Fibroblast of mammary gland (primary cell): ENCODE measurements around the gene SHF.

Experiments
- DNase-seq: peaks from one replicate; pipeline ENCODE4 v3.0.0-alpha.2; 2010; ENCODE audit warnings: low read depth
- H3K4me3 ChIP-seq: 2 replicates; pipeline ENCODE4 v1.5.1; 2011; ENCODE audit warnings: low read depth, mild to moderate bottlenecking, low read length, moderate library complexity; ENCODE audit not compliant: control insufficient read depth
- TF ChIP-seq, protein P1 (sequence below): conservative IDR thresholded peaks from 2 replicates; pipeline ENCODE4 v1.5.1; 2011; ENCODE audit warnings: low read depth, low read length, inconsistent platforms; ENCODE audit not compliant: control insufficient read depth, insufficient read depth

The SHF gene

DNA sequence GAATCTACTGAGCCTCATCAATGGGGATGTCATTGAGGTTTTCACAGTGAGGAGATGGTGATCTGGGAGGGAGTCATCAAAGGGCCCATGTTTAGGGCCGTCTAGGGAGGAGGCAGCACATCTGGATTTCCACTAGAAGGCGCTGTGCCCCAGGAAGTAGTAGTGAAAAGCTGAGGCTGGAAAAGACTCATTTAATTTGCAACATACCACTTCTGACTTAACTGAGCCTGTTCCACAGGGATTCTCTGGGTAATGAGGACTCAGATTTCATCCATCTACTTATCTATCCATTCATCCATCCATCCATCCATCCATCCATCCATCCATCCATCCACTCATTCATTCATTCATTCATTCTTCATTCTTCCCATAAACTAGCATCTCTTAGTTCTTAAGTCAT is 17.4 kb upstream of the SHF start:
- peak; percentile 77 for DNase-seq
- H3K4me3 ChIP-seq, result no peak overlapping the region
- TF ChIP-seq, protein P1, sequence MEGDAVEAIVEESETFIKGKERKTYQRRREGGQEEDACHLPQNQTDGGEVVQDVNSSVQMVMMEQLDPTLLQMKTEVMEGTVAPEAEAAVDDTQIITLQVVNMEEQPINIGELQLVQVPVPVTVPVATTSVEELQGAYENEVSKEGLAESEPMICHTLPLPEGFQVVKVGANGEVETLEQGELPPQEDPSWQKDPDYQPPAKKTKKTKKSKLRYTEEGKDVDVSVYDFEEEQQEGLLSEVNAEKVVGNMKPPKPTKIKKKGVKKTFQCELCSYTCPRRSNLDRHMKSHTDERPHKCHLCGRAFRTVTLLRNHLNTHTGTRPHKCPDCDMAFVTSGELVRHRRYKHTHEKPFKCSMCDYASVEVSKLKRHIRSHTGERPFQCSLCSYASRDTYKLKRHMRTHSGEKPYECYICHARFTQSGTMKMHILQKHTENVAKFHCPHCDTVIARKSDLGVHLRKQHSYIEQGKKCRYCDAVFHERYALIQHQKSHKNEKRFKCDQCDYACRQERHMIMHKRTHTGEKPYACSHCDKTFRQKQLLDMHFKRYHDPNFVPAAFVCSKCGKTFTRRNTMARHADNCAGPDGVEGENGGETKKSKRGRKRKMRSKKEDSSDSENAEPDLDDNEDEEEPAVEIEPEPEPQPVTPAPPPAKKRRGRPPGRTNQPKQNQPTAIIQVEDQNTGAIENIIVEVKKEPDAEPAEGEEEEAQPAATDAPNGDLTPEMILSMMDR, result peak; percentile 96

- peak; percentile 22 for DNase-seq
- TF ChIP-seq, protein P1, result no peak
Measured at GRCh38 chr15:45203182-45203581, 15.4 kb upstream of the SHF start.

DNA sequence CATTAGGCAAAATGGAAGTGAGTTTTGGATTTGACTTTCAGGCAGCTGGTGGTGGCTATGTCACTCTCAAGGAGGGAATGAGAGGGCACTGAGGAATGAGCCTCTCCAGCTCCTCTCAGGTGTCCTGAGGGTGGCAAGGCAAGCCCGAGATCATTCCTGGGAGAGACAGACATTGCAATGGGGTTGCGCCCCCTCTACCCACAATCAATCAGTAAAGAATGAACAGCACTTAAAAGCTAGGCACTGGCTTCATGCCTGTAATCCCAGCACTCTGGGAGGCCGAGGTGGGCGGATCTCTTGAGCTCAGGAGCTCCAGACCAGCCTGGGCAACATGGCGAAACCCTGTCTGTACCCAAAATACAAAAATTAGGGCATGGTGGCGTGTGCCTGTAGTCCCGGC is 14.1 kb upstream of the SHF start:
- TF ChIP-seq, protein P1, result no peak
- DNase-seq, result no peak
- H3K4me3 ChIP-seq, result no peak overlapping the region

More at GRCh38 chr15:45203182-45203581, 15.4 kb upstream of the SHF start:
- H3K4me3 ChIP-seq, result no peak overlapping the region

DNA sequence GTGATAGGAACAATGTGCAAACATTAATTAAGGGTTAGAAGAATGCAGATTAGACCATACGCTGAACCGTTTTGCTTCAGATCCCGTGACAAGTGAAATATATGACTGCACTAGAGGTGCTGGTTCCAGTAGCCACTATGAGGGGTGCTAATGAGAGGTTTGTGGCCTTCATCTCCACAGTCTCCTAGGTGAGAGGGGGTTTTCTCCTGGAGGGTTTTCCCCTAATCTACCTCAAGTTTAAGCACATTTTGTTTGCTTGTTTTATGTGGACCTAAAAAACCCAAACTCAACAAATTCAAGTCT is 13.7 kb upstream of the SHF start:
- H3K4me3 ChIP-seq, result no peak overlapping the region
- no peak for DNase-seq
- TF ChIP-seq, protein P1, result no peak

DNA sequence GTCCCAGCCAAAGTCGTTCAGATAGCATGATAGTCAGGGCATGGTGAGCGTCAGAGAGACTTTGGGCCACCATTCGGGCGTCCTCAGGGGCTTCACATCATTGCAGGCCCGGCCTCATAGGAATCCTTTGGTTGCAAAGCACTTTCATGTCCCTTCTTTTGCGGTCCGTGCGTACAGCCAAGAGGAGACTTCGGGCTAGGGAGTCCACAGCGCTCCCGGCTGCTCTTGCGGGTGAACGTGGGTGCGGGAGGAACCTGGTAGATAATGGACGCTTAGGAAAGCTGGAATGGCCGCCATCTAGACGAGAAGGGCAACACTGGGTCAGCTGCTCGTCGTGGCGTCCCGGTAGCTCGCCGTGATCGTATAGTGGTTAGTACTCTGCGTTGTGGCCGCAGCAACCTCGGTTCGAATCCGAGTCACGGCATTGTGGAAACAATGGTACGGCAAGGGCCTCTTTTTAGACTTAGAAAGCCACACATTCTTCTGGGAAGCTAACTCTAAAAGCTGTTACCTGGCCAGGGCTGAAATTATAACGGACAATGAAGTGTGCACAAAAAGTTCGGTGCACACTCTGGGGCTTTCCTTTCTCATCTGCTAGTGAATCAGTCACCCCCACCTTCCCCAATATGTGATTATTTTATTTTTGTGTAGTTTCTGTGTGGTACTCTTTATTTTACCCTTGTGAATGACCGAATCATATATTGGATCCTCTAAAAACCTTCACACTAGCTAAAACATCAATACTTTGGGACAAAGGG is 13.2 kb upstream of the SHF start:
- peak; percentile 88 for DNase-seq
- TF ChIP-seq, protein P1, result no peak

DNA sequence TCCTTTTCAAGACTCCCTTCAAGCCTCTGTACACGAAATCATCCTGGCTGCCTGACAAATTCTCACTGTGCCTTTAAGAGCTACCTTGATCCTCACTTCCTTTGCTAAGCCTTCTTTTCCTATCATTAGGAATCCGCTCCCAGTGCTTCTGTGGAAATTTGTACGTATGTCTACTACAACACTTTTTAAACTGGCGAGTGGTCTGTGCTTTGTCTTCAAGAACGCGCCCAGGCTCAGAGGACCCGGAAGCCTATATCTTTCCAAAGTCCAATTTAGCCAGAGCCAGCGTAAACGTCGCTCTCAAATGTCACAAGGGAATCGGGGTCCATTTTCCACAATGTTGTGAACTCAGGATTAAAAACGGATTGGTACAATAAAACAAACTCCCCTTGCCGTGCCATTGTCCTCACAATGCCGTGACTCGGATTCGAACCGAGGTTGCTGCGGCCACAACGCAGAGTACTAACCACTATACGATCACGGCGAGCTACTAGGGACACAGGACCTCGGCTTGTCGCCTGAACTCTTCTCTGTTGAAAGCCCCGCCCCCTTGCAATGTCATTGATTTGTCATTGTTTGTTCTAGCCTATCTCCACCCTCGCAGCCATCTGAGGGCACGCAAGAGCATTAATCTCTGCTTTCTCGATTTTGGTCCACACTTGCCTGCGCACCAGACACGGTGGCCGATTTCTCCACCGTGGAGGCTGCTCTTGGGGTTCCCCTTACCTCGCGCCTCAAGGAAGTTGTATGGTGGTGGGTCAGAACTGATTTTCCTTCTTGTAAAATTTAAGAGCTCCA is 12.4 kb upstream of the SHF start:
- DNase-seq, result peak; percentile 96
- TF ChIP-seq, protein P1, result no peak
- H3K4me3 ChIP-seq, result peak overlapping the region; percentile 67

More for the DNA sequence above, 13.2 kb upstream of the SHF start:
- H3K4me3 ChIP-seq, result peak overlapping the region; percentile 67
